ENCODE results near the gene LENG9.

GRCh38 chr19:54475706-54476105 lies 12.1 kb upstream of the LENG9 start:
- TF ChIP-seq CTCF (IDR thresholded peaks at IDR 0.05; ENCODE audit: low read depth, low read length) (no peak), POLR2A (IDR thresholded peaks at IDR 0.05; ENCODE audit: extremely low read depth, insufficient read length) (no peak), MAX (IDR thresholded peaks at IDR 0.05; ENCODE audit: low read depth, low read length) (no peak), MYC (IDR thresholded peaks at IDR 0.05; ENCODE audit: low read depth, low read length) (no peak)

Data from NB4 (cell line).